ENCODE results near the gene ID1. TPM values are rescaled to one million over a fixed set of nuclear protein-coding genes. Genes with fewer than 3 reads are reported as not detected.
A peak's percentile ranks its signal among the peaks of the same experiment; 100 is the strongest.

The ID1 gene
- total and polyA plus RNA-seq, 2 of the 13 experiments (the other 11 are each of a cell fraction or from before 2014, with no cell fraction given) = 320 to 419 TPM

GRCh38 chr20:31605031-31605901 lies at the start of gene ID1 (continued):
- TF ChIP-seq, protein P1, sequence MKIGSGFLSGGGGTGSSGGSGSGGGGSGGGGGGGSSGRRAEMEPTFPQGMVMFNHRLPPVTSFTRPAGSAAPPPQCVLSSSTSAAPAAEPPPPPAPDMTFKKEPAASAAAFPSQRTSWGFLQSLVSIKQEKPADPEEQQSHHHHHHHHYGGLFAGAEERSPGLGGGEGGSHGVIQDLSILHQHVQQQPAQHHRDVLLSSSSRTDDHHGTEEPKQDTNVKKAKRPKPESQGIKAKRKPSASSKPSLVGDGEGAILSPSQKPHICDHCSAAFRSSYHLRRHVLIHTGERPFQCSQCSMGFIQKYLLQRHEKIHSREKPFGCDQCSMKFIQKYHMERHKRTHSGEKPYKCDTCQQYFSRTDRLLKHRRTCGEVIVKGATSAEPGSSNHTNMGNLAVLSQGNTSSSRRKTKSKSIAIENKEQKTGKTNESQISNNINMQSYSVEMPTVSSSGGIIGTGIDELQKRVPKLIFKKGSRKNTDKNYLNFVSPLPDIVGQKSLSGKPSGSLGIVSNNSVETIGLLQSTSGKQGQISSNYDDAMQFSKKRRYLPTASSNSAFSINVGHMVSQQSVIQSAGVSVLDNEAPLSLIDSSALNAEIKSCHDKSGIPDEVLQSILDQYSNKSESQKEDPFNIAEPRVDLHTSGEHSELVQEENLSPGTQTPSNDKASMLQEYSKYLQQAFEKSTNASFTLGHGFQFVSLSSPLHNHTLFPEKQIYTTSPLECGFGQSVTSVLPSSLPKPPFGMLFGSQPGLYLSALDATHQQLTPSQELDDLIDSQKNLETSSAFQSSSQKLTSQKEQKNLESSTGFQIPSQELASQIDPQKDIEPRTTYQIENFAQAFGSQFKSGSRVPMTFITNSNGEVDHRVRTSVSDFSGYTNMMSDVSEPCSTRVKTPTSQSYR (CRISPR knock-in tag; IDR thresholded peaks at IDR 0.05; ENCODE audit: borderline replicate concordance) = peak; percentile 8; the same call in 1 of the 2 replicates
- TF ChIP-seq POLR2AphosphoS2 (IDR thresholded peaks at IDR 0.05; ENCODE audit: low read depth, low read length) = peak; percentile 99
- TF ChIP-seq NCOA2 (CRISPR knock-in tag; IDR thresholded peaks at IDR 0.05) = peak; percentile 73
- TF ChIP-seq ZBTB7B (CRISPR knock-in tag; IDR thresholded peaks at IDR 0.05) = peak; percentile 74
- peak; percentile 92; the same call in 1 of the 2 replicates for TF ChIP-seq ZNF83 (CRISPR knock-in tag; IDR thresholded peaks at IDR 0.05; ENCODE audit: borderline replicate concordance)
- TF ChIP-seq CCDC6 (CRISPR knock-in tag; IDR thresholded peaks at IDR 0.05) = peak; percentile 97
- TF ChIP-seq ZNF749 (CRISPR knock-in tag; IDR thresholded peaks at IDR 0.05; ENCODE audit: borderline replicate concordance) = peak; percentile 96
- peak; percentile 74 for TF ChIP-seq RARA (CRISPR knock-in tag; IDR thresholded peaks at IDR 0.05)
- no peak for TF ChIP-seq ZNF674 (CRISPR knock-in tag; IDR thresholded peaks at IDR 0.05; ENCODE audit: low read depth)
- peak; percentile 91 for TF ChIP-seq U2AF1 (optimal IDR thresholded peaks at IDR 0.05; ENCODE audit: low read depth, low read length)
- peak; percentile 81 for TF ChIP-seq GABPB1 (CRISPR knock-in tag; IDR thresholded peaks at IDR 0.05)
- no peak for TF ChIP-seq LRRFIP1 (CRISPR knock-in tag; conservative IDR thresholded peaks at IDR 0.05)
- peak; percentile 96; the same call in 1 of the 2 replicates for TF ChIP-seq MIXL1 (CRISPR knock-in tag; IDR thresholded peaks at IDR 0.05)
- TF ChIP-seq ZSCAN12 (CRISPR knock-in tag; IDR thresholded peaks at IDR 0.05) = peak; percentile 19
- TF ChIP-seq ZNF382 (CRISPR knock-in tag; IDR thresholded peaks at IDR 0.05; ENCODE audit: borderline replicate concordance) = no peak
- 0 out of 2 replicates have a peak, but pooled peaks have one; percentile 17 for TF ChIP-seq CEBPB (IDR thresholded peaks at IDR 0.05; ENCODE audit: borderline replicate concordance, low read depth, low read length)
- TF ChIP-seq ZNF788 (CRISPR knock-in tag; IDR thresholded peaks at IDR 0.05; ENCODE audit: borderline replicate concordance) = peak; percentile 83; the same call in 1 of the 2 replicates
- peak; percentile 50; the same call in 1 of the 2 replicates for TF ChIP-seq ZNF839 (CRISPR knock-in tag; IDR thresholded peaks at IDR 0.05; ENCODE audit: borderline replicate concordance)
- peak; percentile 98 for TF ChIP-seq ZNF558 (CRISPR knock-in tag; IDR thresholded peaks at IDR 0.05; ENCODE audit: borderline replicate concordance)
- TF ChIP-seq PRPF4 (IDR thresholded peaks at IDR 0.05; ENCODE audit: low read depth, low read length, poor library complexity, severe bottlenecking) = no peak
- TF ChIP-seq KLF11 (CRISPR knock-in tag; IDR thresholded peaks at IDR 0.05) = peak; percentile 99
- TF ChIP-seq ZNF263 (CRISPR knock-in tag; IDR thresholded peaks at IDR 0.05) = peak; percentile 55; the same call in 1 of the 2 replicates
- TF ChIP-seq JUN (CRISPR knock-in tag; IDR thresholded peaks at IDR 0.05) = peak; percentile 69; the same call in 1 of the 2 replicates
- TF ChIP-seq ZNF510 (CRISPR knock-in tag; IDR thresholded peaks at IDR 0.05; ENCODE audit: low read depth) = no peak; the same call in 1 of the 2 replicates
- TF ChIP-seq ZNF773 (CRISPR knock-in tag; IDR thresholded peaks at IDR 0.05; ENCODE audit: borderline replicate concordance) = peak; percentile 28; the same call in 1 of the 2 replicates

Measured in HepG2 (cell line).